ENCODE data around the gene NRP1.

The NRP1 gene

DNA sequence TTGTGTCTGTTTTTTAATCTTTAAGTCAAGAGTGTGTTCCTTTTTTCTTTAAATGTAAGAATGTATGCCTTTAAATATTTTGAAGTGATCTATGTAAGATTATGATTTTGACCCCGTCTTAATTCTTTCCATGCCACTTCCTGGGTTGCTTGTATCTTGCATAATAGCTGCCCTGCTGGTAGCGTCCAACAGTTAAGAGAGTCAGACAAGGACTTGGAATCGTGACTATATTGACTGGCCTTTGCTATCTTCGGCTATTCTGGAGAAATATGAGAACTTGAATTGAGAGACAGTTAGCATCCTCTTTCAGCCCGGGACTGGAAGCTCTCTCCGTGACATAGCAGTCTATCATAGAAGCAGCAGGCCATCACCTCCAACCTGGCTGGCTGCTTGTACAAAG, 13.0 kb downstream of the NRP1 start:
- no peak for DNase-seq (ENCODE audit: low spot score)
- in situ Hi-C loops (cut with MboI; ENCODE audit: low sequenced_read_pairs, unreplicated experiment): loop anchor here (10.0 kb wide), 1 partner anchor 1313 kb away; no protein-coding TSS in a partner anchor
- TF ChIP-seq, protein P1, sequence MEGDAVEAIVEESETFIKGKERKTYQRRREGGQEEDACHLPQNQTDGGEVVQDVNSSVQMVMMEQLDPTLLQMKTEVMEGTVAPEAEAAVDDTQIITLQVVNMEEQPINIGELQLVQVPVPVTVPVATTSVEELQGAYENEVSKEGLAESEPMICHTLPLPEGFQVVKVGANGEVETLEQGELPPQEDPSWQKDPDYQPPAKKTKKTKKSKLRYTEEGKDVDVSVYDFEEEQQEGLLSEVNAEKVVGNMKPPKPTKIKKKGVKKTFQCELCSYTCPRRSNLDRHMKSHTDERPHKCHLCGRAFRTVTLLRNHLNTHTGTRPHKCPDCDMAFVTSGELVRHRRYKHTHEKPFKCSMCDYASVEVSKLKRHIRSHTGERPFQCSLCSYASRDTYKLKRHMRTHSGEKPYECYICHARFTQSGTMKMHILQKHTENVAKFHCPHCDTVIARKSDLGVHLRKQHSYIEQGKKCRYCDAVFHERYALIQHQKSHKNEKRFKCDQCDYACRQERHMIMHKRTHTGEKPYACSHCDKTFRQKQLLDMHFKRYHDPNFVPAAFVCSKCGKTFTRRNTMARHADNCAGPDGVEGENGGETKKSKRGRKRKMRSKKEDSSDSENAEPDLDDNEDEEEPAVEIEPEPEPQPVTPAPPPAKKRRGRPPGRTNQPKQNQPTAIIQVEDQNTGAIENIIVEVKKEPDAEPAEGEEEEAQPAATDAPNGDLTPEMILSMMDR (IDR thresholded peaks at IDR 0.05; ENCODE audit: borderline replicate concordance, control extremely low read depth, extremely low read depth, insufficient read depth, missing control alignments): no peak

DNA sequence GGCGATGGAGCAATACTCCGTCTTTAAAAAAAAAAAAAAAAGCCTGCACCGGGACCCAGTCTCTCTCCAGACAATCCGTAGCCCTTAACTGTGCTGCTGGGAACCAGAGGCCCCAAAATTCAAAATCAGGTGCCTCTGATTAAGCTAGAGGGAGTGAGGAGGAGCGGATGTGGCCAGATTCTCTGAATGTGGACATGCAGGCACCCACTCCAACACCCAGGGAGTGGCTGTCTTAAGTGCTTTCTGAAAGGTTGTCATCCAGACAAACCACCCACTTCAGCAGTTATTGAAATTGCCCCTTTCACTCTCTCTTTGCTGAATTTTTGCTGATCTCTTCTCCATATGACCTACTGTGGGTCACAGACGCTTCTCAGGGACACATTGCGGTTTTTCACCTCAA, 14.2 kb downstream of the NRP1 start:
- TF ChIP-seq, protein P1 (IDR thresholded peaks at IDR 0.05; ENCODE audit: borderline replicate concordance, control extremely low read depth, extremely low read depth, insufficient read depth, missing control alignments): no peak
- in situ Hi-C loops (cut with MboI; ENCODE audit: low sequenced_read_pairs, unreplicated experiment): loop anchor here (10.0 kb wide), 1 partner anchor 1315 kb away; no protein-coding TSS in a partner anchor
- DNase-seq (ENCODE audit: low spot score): no peak

DNA sequence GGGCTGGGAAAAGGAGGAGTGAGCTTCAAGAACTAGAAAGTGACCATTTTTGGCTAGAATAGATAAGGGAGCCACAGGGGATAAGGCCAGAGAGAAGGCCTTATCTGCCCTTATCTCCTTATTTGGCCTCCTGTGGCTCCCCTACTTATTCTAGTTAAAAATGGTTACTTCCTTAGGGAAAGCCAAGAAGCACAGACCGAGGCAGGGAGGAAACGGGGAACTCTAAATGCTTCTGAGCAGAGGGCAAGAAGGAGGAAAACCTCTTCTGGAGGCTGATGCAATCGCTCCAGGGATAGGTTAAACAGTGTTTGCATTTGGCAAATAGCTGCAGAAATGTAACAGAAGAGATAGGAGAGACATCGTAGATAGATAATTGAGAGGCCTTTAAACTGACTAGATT, 18.6 kb downstream of the NRP1 start:
- no peak for DNase-seq (ENCODE audit: low spot score)
- TF ChIP-seq, protein P1 (IDR thresholded peaks at IDR 0.05; ENCODE audit: borderline replicate concordance, control extremely low read depth, extremely low read depth, insufficient read depth, missing control alignments): no peak
- in situ Hi-C loops (cut with MboI; ENCODE audit: low sequenced_read_pairs, unreplicated experiment): no loop called here

DNA sequence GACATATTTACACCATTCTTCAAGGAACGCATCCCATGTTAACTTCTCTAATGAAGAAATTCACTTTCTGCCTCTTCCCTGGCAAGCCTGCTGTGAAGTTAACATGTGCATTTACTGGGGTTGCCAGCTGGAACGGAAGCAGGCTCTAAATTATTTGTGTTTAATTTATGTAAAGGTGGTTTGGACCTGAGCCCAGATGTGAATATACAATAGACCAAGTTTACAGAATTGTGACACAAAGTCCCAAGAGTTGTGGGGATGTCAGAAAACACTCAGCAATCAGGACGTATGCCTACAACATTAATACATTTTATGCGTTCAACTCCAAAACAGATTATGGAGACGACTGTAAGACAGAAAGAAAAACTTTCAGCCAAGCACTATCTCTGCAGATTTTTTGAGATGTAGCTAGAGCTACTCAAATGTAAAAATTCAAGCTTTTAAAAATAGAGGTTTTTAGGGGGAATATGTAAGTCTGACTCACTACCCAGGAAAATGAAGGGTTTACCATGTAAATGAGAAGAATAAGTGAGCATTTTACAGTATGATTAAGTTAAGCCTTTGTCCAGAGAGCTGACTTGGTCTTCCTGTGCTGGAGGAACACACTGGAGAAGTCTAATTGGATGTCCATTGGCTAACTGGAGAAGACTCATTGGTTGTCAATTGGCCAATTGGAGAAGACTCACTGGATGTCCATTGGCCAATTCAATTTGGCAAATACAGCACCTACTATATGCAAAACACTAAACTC, 19.5 kb downstream of the NRP1 start:
- TF ChIP-seq, protein P1 (IDR thresholded peaks at IDR 0.05; ENCODE audit: borderline replicate concordance, control extremely low read depth, extremely low read depth, insufficient read depth, missing control alignments): no peak
- DNase-seq (ENCODE audit: low spot score): no peak
- in situ Hi-C loops (cut with MboI; ENCODE audit: low sequenced_read_pairs, unreplicated experiment): no loop called here

DNA sequence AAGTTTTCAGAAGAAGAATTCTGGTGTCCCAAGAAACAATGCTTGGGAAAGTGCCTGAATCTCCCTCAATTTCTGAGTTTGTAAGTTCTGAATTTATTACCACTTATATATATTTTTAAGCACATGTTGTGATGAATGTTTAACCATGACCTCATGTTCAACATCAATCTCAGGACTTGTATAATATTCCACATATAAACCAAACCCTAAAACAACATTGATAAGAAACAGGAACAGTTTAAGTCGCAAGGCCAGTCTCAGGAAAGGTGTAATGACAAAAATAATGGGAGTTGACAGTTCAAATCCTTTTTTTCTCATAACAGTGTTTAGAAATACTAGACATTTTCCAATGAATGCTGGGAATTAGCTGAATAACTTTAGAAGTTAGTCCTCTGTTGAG, 22.8 kb downstream of the NRP1 start:
- TF ChIP-seq, protein P1 (IDR thresholded peaks at IDR 0.05; ENCODE audit: borderline replicate concordance, control extremely low read depth, extremely low read depth, insufficient read depth, missing control alignments): no peak
- DNase-seq (ENCODE audit: low spot score): no peak
- in situ Hi-C loops (cut with MboI; ENCODE audit: low sequenced_read_pairs, unreplicated experiment): no loop called here

DNA sequence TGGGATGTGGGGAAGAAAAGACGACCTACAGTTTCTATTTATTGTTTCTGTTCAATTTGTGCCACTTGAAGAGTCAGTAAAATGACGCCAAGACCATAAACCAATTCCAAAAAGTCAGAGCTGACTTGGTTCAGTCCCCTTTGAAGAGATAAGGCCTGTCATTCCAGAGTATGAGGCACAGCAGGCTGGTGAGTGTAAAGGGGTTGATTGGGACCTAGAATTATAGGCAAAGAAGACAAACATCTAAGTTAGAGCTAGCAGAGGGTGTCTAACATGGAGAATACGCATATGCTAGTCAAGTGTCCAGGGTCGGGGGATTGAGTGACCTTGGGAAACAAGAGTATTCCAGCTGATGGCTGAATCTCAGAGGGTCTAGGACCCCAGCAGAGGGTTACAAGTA, 23.6 kb downstream of the NRP1 start:
- in situ Hi-C loops (cut with MboI; ENCODE audit: low sequenced_read_pairs, unreplicated experiment): no loop called here
- no peak for DNase-seq (ENCODE audit: low spot score)
- TF ChIP-seq, protein P1 (IDR thresholded peaks at IDR 0.05; ENCODE audit: borderline replicate concordance, control extremely low read depth, extremely low read depth, insufficient read depth, missing control alignments): no peak

Data from GM13976 (cell line).